ENCODE results near the gene EFCAB10.

- TF ChIP-seq EZH2phosphoT487 (IDR thresholded peaks at IDR 0.05; ENCODE audit: borderline replicate concordance, low read length): no peak
- no peak for TF ChIP-seq CTCF (IDR thresholded peaks at IDR 0.05; ENCODE audit: low read depth, low read length, poor library complexity, severe bottlenecking)
These were observed 2.8 kb downstream of the EFCAB10 start for GRCh38 chr7:105578496-105578895.

Measured in DOHH2 (cell line).